Liver (tissue), 3 donors: ENCODE data around the gene UBE3B.

Experiments
- EGR1 ChIP-seq, 2 donors: IDR thresholded peaks; 2 replicates each; pipeline ENCODE4 v1.6.1; 2016 to 2018; ENCODE audit warnings: antibody characterized with exemption in 2 of 2, low read depth in 2 of 2
- FOXA1 ChIP-seq: IDR thresholded peaks from 2 replicates; pipeline ENCODE4 v1.6.1; 2016; ENCODE audit warnings: antibody characterized with exemption
- NR2F2 ChIP-seq: IDR thresholded peaks from 2 replicates; pipeline ENCODE4 v1.6.1; 2016; ENCODE audit warnings: antibody characterized with exemption
- RAD21 ChIP-seq, 2 donors: IDR thresholded peaks; 2 replicates each; pipeline ENCODE4 v1.6.1; 2016; ENCODE audit warnings: antibody characterized with exemption in 2 of 2, mild to moderate bottlenecking in 2 of 2
- SP1 ChIP-seq: IDR thresholded peaks from 2 replicates; pipeline ENCODE4 v1.6.1; 2018; ENCODE audit warnings: antibody characterized with exemption, mild to moderate bottlenecking
- TAF1 ChIP-seq: conservative IDR thresholded peaks from 2 replicates; pipeline ENCODE4 v1.6.1; 2016; ENCODE audit warnings: antibody characterized with exemption, mild to moderate bottlenecking
- YY1 ChIP-seq: IDR thresholded peaks from 2 replicates; pipeline ENCODE4 v1.6.1; 2016; ENCODE audit warnings: antibody characterized with exemption, mild to moderate bottlenecking
- TF ChIP-seq, protein P1 (sequence below): fragments of 150-350 bp; IDR thresholded peaks from 2 replicates; pipeline ENCODE4 v1.5.1; 2017; ENCODE audit warnings: improper control_type of control experiment, low read depth, low read length; ENCODE audit not compliant: missing input control
- TF ChIP-seq, protein P2 (sequence below): IDR thresholded peaks from 2 replicates; pipeline ENCODE4 v1.6.1; 2016; ENCODE audit warnings: antibody characterized with exemption
- TF ChIP-seq, protein P3 (sequence below): IDR thresholded peaks from 2 replicates; pipeline ENCODE4 v1.6.1; 2016; ENCODE audit warnings: antibody characterized with exemption
- TF ChIP-seq, protein P4 (sequence below): IDR thresholded peaks from 2 replicates; pipeline ENCODE4 v1.6.1; 2016; ENCODE audit warnings: antibody characterized with exemption, mild to moderate bottlenecking
- donor health status: healthy.
- donor health status: healthy.

DNA sequence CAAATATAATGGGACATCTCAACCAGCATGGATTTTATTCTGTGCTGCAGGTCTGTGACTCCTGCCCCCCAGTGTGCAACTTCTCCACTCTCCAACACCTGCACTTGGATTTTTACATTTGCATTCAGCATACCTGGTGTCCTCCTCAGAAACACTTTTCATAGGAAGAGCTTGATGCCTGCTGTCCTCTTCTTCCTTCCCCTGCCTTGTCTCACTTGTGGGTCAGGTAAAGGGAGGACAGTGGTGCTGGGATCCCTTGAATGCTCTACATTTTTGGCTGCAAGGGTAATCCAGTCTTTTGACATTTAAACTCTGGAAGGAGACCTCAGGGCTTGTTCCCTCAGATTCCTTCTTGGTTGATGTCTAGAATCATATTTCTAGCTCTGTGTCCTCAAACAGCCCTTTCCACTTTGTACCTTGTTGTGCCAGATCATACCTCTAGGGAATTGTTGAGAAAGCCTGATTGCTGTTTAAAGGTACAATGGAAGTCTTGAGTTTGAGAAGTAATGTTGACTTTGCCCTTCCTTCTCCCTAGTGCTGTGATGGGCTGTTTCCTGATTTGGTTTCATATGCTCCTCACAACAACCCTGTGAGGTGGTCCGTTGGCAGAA lies 12.6 kb downstream of the UBE3B start:
- TF ChIP-seq, protein P1, sequence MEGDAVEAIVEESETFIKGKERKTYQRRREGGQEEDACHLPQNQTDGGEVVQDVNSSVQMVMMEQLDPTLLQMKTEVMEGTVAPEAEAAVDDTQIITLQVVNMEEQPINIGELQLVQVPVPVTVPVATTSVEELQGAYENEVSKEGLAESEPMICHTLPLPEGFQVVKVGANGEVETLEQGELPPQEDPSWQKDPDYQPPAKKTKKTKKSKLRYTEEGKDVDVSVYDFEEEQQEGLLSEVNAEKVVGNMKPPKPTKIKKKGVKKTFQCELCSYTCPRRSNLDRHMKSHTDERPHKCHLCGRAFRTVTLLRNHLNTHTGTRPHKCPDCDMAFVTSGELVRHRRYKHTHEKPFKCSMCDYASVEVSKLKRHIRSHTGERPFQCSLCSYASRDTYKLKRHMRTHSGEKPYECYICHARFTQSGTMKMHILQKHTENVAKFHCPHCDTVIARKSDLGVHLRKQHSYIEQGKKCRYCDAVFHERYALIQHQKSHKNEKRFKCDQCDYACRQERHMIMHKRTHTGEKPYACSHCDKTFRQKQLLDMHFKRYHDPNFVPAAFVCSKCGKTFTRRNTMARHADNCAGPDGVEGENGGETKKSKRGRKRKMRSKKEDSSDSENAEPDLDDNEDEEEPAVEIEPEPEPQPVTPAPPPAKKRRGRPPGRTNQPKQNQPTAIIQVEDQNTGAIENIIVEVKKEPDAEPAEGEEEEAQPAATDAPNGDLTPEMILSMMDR, result no peak
- TF ChIP-seq, protein P2, sequence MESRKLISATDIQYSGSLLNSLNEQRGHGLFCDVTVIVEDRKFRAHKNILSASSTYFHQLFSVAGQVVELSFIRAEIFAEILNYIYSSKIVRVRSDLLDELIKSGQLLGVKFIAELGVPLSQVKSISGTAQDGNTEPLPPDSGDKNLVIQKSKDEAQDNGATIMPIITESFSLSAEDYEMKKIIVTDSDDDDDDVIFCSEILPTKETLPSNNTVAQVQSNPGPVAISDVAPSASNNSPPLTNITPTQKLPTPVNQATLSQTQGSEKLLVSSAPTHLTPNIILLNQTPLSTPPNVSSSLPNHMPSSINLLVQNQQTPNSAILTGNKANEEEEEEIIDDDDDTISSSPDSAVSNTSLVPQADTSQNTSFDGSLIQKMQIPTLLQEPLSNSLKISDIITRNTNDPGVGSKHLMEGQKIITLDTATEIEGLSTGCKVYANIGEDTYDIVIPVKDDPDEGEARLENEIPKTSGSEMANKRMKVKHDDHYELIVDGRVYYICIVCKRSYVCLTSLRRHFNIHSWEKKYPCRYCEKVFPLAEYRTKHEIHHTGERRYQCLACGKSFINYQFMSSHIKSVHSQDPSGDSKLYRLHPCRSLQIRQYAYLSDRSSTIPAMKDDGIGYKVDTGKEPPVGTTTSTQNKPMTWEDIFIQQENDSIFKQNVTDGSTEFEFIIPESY, result no peak
- TF ChIP-seq, protein P3, sequence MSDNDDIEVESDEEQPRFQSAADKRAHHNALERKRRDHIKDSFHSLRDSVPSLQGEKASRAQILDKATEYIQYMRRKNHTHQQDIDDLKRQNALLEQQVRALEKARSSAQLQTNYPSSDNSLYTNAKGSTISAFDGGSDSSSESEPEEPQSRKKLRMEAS, result no peak
- no peak for TF ChIP-seq SP1
- TF ChIP-seq EGR1 (IDR thresholded peaks at IDR 0.05; ENCODE audit: low read depth in 2 of 2), result no peak
- TF ChIP-seq, protein P4, sequence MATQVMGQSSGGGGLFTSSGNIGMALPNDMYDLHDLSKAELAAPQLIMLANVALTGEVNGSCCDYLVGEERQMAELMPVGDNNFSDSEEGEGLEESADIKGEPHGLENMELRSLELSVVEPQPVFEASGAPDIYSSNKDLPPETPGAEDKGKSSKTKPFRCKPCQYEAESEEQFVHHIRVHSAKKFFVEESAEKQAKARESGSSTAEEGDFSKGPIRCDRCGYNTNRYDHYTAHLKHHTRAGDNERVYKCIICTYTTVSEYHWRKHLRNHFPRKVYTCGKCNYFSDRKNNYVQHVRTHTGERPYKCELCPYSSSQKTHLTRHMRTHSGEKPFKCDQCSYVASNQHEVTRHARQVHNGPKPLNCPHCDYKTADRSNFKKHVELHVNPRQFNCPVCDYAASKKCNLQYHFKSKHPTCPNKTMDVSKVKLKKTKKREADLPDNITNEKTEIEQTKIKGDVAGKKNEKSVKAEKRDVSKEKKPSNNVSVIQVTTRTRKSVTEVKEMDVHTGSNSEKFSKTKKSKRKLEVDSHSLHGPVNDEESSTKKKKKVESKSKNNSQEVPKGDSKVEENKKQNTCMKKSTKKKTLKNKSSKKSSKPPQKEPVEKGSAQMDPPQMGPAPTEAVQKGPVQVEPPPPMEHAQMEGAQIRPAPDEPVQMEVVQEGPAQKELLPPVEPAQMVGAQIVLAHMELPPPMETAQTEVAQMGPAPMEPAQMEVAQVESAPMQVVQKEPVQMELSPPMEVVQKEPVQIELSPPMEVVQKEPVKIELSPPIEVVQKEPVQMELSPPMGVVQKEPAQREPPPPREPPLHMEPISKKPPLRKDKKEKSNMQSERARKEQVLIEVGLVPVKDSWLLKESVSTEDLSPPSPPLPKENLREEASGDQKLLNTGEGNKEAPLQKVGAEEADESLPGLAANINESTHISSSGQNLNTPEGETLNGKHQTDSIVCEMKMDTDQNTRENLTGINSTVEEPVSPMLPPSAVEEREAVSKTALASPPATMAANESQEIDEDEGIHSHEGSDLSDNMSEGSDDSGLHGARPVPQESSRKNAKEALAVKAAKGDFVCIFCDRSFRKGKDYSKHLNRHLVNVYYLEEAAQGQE, result no peak
- no peak for TF ChIP-seq RAD21 (IDR thresholded peaks at IDR 0.05)
- TF ChIP-seq NR2F2, result no peak
- no peak for TF ChIP-seq YY1
- no peak for TF ChIP-seq TAF1
- no peak for TF ChIP-seq FOXA1
